Frontal cortex (tissue), 1 donor: ENCODE measurements around the gene NIPAL1. TPM values are rescaled to one million over a fixed set of nuclear protein-coding genes. Genes with fewer than 3 reads are reported as not detected.

Experiments used
- total RNA-seq: library from RNA; depleted of rRNA; stranded (reverse); fragments of >200 nt; gene quantifications from one replicate; pipeline ENCODE4 v1.2.3, GENCODE V29; 2014

NIPAL1 gene
- total RNA-seq, 1 donor from 2014 or later: 2.4 TPM

Other genes starting within 250 kb of the NIPAL1 start
- 0.82 TPM for gene CORIN, start 178.7 kb upstream of the NIPAL1 start, total RNA-seq
- gene NFXL1, start 102.2 kb upstream of the NIPAL1 start, total RNA-seq: 13.5 TPM
- 0.41 TPM for gene CNGA1, start 91 bp upstream of the NIPAL1 start, total RNA-seq
- gene TXK, start 117.5 kb downstream of the NIPAL1 start, total RNA-seq: 0.41 TPM